ENCODE results near the gene BLMH. TPM values are rescaled to one million over a fixed set of nuclear protein-coding genes. Genes with fewer than 3 reads are reported as not detected.

BLMH gene
- total and polyA plus RNA-seq, 2 donors (not counting 1 experiment from before 2014, with no cell fraction given) = 23.0 to 26.1 TPM

DNA sequence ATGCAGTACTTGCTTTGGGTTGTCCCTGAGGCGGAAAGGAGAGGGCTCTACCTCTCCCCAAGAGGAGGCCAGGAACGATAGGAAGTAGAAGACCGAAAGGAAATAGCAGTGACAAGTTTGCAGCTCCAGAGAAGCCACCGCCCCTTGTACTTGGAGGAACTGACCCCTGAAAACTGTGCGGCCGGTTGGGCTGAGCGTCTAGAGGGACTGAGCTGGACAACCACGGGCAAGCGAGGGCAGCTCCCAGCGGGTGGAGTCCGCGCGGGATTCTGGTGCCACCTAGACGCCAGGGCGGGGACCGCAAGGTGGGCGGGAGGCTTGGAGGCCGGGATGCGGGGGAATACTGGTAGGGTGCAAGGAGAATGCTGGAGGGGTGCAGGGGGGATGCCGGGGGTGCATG, 55.0 kb downstream of the BLMH start:
- no peak overlapping the region for H2AFZ ChIP-seq (ENCODE audit: low read length)
- H4K20me1 ChIP-seq (ENCODE audit: control insufficient read depth, extremely low read depth, insufficient read depth, low read length) = no peaks in the 10 kb centered on the region
- H3K27me3 ChIP-seq (ENCODE audit: control insufficient read depth, insufficient read depth, low read length) = peaks cover 48% of the 10 kb centered on the region
- TF ChIP-seq EZH2 (IDR thresholded peaks at IDR 0.05; ENCODE audit: low read length, missing control alignments) = no peak
- TF ChIP-seq, protein P1, sequence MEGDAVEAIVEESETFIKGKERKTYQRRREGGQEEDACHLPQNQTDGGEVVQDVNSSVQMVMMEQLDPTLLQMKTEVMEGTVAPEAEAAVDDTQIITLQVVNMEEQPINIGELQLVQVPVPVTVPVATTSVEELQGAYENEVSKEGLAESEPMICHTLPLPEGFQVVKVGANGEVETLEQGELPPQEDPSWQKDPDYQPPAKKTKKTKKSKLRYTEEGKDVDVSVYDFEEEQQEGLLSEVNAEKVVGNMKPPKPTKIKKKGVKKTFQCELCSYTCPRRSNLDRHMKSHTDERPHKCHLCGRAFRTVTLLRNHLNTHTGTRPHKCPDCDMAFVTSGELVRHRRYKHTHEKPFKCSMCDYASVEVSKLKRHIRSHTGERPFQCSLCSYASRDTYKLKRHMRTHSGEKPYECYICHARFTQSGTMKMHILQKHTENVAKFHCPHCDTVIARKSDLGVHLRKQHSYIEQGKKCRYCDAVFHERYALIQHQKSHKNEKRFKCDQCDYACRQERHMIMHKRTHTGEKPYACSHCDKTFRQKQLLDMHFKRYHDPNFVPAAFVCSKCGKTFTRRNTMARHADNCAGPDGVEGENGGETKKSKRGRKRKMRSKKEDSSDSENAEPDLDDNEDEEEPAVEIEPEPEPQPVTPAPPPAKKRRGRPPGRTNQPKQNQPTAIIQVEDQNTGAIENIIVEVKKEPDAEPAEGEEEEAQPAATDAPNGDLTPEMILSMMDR (conservative IDR thresholded peaks at IDR 0.05 in 1 of 2, IDR thresholded peaks at IDR 0.05 in 1 of 2; ENCODE audit: low read depth in 1 of 2, low read length in 2 of 2) = peak; percentile 31 to 35
- peak overlapping the region; percentile 66 for H3K4me2 ChIP-seq (ENCODE audit: extremely low read depth, insufficient read depth, low read length)
- H3K27ac ChIP-seq (ENCODE audit: insufficient read depth, low read length) = no peak overlapping the region
- H3K4me3 ChIP-seq (replicated peaks in 1 of 4; ENCODE audit: control extremely low read depth in 1 of 4, insufficient read depth in 1 of 4, low read depth in 3 of 4, low read length in 4 of 4) = peak overlapping the region in 1 of 4 experiments; percentile 3
- DNase-seq (ENCODE audit: low read depth in 2 of 2) = peak; percentile 27 to 39
- H3K36me3 ChIP-seq (ENCODE audit: control insufficient read depth, insufficient read depth, low read length) = no peaks in the 10 kb centered on the region
- H3K9ac ChIP-seq (ENCODE audit: insufficient read depth, low read length) = no peak overlapping the region
- H3K79me2 ChIP-seq (ENCODE audit: control insufficient read depth, insufficient read depth, low read length) = no peaks in the 10 kb centered on the region
- H3K9me3 ChIP-seq (ENCODE audit: control insufficient read depth, insufficient read depth, low read depth, low read length) = no peaks in the 10 kb centered on the region
- H3K4me1 ChIP-seq (ENCODE audit: control insufficient read depth, extremely low read depth, insufficient read depth, low read length) = peaks cover 3% of the 10 kb centered on the region

DNA sequence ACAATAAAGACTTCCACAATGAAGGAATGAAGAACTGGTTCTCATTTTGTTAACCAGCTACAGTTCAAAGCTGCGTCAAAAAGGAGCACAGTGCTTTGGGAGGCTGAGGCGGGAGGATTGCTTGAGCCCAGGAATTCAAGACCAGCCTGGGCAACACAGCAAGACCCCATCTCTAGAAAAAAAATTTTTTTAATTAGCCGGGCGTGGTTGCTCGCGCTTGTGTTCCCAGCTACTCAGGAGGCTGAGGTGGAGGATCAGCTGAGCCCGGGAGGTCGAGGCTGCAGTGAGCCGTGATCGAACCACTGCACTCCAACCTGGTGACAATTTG, 55.5 kb downstream of the BLMH start:
- peaks cover 3% of the 10 kb centered on the region for H3K4me1 ChIP-seq (ENCODE audit: control insufficient read depth, extremely low read depth, insufficient read depth, low read length)

DNA sequence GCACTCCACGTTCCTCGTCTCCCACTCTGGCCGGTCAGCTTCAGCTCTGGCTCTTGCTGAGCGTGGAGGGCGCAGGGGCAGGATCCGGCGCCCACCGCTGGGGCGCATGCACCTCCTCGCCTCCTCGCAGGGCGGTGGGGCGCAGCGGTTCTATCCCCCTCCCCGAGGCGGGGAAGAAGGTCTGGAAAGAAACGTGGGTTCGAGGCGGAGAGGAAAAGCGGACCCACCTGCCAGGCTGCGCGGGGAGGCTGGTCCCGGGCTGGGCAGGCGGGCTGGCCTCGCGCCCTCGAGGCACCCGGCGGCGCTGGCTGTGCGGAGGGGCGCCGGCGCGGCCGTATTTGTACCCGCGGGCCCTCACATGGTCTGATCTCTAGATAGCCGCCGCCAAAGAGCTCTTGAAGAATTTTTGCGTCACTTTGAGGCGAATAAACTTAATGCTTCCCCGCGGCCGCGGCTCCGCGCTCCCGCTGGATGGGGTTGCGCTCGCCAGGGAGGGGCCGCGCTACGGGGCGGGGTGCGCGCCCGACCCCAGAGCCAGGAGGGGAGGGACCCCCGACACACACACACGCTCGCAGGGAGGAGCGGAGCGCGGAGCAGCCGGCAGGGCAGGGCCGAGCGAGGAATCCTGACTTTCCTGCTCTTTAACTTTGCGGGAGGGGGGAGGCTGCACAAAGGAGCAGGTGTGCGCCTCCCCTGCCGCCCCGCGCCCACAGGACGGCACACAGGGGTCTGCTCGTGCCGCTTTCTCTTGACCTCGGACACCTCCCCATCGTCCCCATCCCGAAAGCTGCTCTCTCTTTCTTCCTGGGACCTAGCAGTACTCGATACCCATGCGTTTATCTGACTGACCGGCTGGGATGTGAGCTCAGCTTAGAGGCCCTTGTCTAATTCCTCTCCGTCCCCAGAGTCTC, 56.1 kb downstream of the BLMH start, which contains the start of gene SLC6A4:
TSS of gene SLC6A4 (minus strand) at position 312 of the 911 bp plus-strand sequence. CDS start 13,739 bp downstream, outside the sequence.
- H3K4me1 ChIP-seq (ENCODE audit: control insufficient read depth, extremely low read depth, insufficient read depth, low read length) = peaks cover 3% of the 10 kb centered on the region
- peaks cover 50% of the 10 kb centered on the region for H3K27me3 ChIP-seq (ENCODE audit: control insufficient read depth, insufficient read depth, low read length)
- no peak within 1 kb of the TSS for H3K9ac ChIP-seq (ENCODE audit: insufficient read depth, low read length)
- no peaks in the 10 kb centered on the region for H3K36me3 ChIP-seq (ENCODE audit: control insufficient read depth, insufficient read depth, low read length)
- H3K79me2 ChIP-seq (ENCODE audit: control insufficient read depth, insufficient read depth, low read length) = no peaks in the 10 kb centered on the region
- peak; percentile 74 for TF ChIP-seq EZH2 (IDR thresholded peaks at IDR 0.05; ENCODE audit: low read length, missing control alignments)
- TF ChIP-seq, protein P1 (conservative IDR thresholded peaks at IDR 0.05 in 1 of 2, IDR thresholded peaks at IDR 0.05 in 1 of 2; ENCODE audit: low read depth in 1 of 2, low read length in 2 of 2) = no peak
- peak in 1 of 2 donors; percentile 16 for DNase-seq (ENCODE audit: low read depth in 2 of 2)
- H2AFZ ChIP-seq (ENCODE audit: low read length) = peak within 1 kb of the TSS; percentile 32
- no peak within 1 kb of the TSS for H3K27ac ChIP-seq (ENCODE audit: insufficient read depth, low read length)
- H3K4me2 ChIP-seq (ENCODE audit: extremely low read depth, insufficient read depth, low read length) = peak within 1 kb of the TSS; percentile 90
- no peaks in the 10 kb centered on the region for H3K9me3 ChIP-seq (ENCODE audit: control insufficient read depth, insufficient read depth, low read depth, low read length)
- H4K20me1 ChIP-seq (ENCODE audit: control insufficient read depth, extremely low read depth, insufficient read depth, low read length) = no peaks in the 10 kb centered on the region
- H3K4me3 ChIP-seq (replicated peaks in 1 of 4; ENCODE audit: control extremely low read depth in 1 of 4, insufficient read depth in 1 of 4, low read depth in 3 of 4, low read length in 4 of 4) = peak within 1 kb of the TSS; percentile 42 to 56 (median 49)

More for the DNA sequence above, 55.5 kb downstream of the BLMH start:
- Histone ChIP-seq H3K9me3 (ENCODE audit: control insufficient read depth, insufficient read depth, low read depth, low read length) (no peaks in the 10 kb centered on the region), H2AFZ (ENCODE audit: low read length) (no peak overlapping the region), H3K27ac (ENCODE audit: insufficient read depth, low read length) (no peak overlapping the region), H3K27me3 (ENCODE audit: control insufficient read depth, insufficient read depth, low read length) (peaks cover 48% of the 10 kb centered on the region), H3K4me2 (ENCODE audit: extremely low read depth, insufficient read depth, low read length) (peak overlapping the region; percentile 90), H3K36me3 (ENCODE audit: control insufficient read depth, insufficient read depth, low read length) (no peaks in the 10 kb centered on the region), H4K20me1 (ENCODE audit: control insufficient read depth, extremely low read depth, insufficient read depth, low read length) (no peaks in the 10 kb centered on the region), H3K4me3 (replicated peaks in 1 of 4; ENCODE audit: control extremely low read depth in 1 of 4, insufficient read depth in 1 of 4, low read depth in 3 of 4, low read length in 4 of 4) (peak overlapping the region in 2 of 4 experiments; percentile 37 to 56), H3K79me2 (ENCODE audit: control insufficient read depth, insufficient read depth, low read length) (no peaks in the 10 kb centered on the region), H3K9ac (ENCODE audit: insufficient read depth, low read length) (no peak overlapping the region)
- TF ChIP-seq, protein P1 (conservative IDR thresholded peaks at IDR 0.05 in 1 of 2, IDR thresholded peaks at IDR 0.05 in 1 of 2; ENCODE audit: low read depth in 1 of 2, low read length in 2 of 2) = no peak
- TF ChIP-seq EZH2 (IDR thresholded peaks at IDR 0.05; ENCODE audit: low read length, missing control alignments) = no peak
- no peak for DNase-seq (ENCODE audit: low read depth in 2 of 2)

Data from fibroblast of lung (primary cell).